22Rv1 (cell line): Measurements from ENCODE around the gene SLC9A9.

Experiments
- H3K27ac ChIP-seq: fragments of 450-650 bp; 2 replicates; pipeline ENCODE4 v1.5.1; 2017
- ZFX ChIP-seq: fragments of 450-650 bp; IDR thresholded peaks from 2 replicates; pipeline ENCODE4 v1.6.1; 2017; ENCODE audit warnings: antibody characterized with exemption, borderline replicate concordance
- TF ChIP-seq, protein P1 (sequence below): fragments of 450-650 bp; IDR thresholded peaks from 2 replicates; pipeline ENCODE4 v1.5.1; 2017; ENCODE audit warnings: mild to moderate bottlenecking

SLC9A9 gene

DNA sequence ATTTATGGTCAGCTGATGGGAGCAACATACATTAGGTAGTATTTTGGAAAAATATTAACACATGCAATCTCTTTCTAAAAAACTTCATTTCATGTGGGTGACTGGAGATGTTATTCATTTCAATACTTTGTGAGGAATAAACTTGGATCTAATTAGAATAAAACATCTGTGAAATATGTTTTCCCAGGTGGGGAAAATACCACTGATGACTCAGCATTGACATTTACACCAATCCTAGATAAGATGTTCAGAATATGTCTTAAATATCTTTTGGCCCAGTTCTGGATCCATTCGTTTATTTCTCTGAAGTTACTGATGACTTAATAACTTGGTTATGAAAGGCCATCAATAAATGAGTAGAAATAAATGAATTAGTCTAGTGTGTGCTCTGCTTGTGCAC lies 481.1 kb downstream of the SLC9A9 start:
- H3K27ac ChIP-seq, result no peak overlapping the region
- TF ChIP-seq ZFX, result no peak
- TF ChIP-seq, protein P1, sequence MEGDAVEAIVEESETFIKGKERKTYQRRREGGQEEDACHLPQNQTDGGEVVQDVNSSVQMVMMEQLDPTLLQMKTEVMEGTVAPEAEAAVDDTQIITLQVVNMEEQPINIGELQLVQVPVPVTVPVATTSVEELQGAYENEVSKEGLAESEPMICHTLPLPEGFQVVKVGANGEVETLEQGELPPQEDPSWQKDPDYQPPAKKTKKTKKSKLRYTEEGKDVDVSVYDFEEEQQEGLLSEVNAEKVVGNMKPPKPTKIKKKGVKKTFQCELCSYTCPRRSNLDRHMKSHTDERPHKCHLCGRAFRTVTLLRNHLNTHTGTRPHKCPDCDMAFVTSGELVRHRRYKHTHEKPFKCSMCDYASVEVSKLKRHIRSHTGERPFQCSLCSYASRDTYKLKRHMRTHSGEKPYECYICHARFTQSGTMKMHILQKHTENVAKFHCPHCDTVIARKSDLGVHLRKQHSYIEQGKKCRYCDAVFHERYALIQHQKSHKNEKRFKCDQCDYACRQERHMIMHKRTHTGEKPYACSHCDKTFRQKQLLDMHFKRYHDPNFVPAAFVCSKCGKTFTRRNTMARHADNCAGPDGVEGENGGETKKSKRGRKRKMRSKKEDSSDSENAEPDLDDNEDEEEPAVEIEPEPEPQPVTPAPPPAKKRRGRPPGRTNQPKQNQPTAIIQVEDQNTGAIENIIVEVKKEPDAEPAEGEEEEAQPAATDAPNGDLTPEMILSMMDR, result no peak

DNA sequence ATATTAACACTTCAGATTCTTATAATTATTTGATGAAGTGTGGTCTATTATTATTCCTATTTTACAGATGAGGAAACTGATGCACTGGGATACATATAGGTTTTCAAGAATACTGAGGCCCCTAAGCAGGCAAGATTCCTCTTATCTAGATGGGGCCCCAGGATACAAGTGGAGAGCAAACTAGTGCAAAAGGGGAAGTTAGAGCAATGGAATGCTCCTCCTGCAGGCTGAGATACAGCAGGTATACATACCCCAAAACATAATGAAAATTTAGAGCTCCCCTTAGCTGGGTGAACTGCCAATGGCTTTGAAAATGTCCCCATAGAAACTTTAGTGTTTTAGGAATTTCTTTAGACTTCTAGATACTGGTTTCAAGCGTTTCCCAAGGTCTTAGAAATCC lies 481.6 kb downstream of the SLC9A9 start:
- no peak overlapping the region for H3K27ac ChIP-seq
- TF ChIP-seq ZFX, result no peak
- TF ChIP-seq, protein P1, result no peak

DNA sequence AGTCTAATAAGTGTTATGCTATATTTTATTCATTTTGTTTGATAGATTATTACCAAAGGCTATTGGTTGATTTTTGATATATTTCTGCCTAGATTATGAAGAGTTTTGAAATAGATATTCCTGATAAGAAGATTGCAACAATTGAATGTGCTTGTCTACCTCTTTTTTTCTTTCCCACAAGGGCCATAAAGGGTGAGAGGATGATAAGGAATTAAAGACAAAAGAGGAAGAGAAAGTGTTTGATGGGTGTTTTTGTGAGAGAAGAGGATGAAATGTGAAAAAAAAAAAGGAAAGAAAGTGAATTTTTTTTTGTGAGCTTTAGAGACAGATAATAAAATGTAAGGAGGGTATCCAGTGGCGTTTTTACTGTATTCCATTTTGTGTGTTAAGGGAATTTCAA lies 484.3 kb downstream of the SLC9A9 start:
- TF ChIP-seq ZFX, result no peak
- TF ChIP-seq, protein P1, result no peak
- H3K27ac ChIP-seq, result no peak overlapping the region

DNA sequence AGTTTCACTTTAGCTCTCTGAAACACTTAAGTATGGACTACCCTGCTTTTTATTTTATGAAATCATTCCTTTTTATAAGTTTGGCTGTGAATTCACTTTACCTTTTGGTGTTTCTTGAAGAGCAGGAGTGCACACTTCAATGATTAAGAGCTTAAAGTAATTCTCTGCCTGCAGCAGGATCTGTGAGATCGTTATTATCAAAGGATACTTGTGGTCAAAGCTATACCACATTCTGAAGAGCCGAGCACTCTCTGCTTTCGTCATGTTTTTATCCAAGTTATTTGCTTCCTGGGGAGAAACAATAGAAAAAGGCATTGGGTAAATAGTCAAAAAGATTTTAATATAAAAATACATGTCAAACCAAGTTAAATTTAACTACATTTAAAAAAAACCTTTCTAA lies 485.0 kb downstream of the SLC9A9 start:
- TF ChIP-seq ZFX, result no peak
- TF ChIP-seq, protein P1, result no peak
- H3K27ac ChIP-seq, result no peak overlapping the region

DNA sequence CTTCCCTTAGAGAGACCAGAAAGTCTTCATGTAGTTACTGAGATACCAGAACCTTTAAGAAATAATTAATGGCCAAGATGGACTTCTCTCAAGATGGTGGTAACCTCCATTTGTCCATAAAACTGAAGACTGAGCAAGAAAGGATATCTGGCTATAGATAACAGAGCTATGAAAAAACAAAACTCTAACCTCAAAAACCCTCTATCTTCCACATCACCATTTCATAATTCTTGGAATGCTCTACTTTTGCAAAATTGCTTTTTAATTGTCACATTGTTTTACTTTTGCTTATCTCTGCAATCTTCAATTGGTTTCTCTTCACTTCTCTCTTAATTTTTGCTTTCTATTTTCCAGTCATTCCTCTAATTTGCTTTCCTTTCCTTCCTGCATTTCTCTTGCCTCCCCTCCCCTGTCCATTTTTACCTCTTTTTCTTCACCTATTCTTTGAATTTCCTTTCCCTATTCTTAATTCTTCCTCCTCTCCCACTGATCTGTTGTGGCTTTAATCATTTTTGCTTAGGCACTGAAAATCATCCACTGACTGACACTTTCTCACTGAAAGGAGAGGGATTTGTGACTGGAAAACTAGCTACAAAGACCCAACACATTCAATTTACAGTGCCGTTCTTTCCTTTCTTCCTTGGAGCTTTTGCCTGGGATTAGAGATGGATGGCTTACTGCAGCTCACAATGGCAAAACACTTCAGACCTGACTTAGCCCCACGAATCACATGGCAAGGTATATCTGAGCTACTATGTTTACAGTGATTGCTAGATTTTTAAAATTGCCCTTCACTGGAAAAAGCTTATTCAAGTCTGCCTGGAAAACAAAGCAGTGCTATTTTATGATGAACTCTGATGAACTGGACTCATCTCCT lies 485.9 kb downstream of the SLC9A9 start:
- no peak overlapping the region for H3K27ac ChIP-seq
- TF ChIP-seq ZFX, result no peak
- TF ChIP-seq, protein P1, result no peak

DNA sequence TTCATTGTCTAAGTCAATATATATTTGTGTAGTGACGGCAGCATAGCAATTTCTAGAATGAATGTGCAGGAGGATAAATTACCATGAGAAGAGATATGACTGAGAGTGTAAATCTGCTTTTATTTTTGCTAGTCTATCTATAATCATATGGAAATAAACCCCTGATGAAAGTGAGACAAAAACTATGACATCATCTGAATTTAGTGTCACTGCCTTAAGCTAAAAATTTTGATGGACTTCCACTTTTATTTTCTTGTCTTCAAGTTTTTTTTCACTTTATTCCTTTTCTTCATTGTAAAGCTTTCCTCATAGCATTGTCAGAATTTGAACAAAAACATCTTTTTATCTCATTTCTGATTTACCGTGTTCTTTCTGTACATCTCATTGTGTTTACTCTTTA lies 486.7 kb downstream of the SLC9A9 start:
- no peak overlapping the region for H3K27ac ChIP-seq
- TF ChIP-seq ZFX, result no peak
- TF ChIP-seq, protein P1, result no peak

DNA sequence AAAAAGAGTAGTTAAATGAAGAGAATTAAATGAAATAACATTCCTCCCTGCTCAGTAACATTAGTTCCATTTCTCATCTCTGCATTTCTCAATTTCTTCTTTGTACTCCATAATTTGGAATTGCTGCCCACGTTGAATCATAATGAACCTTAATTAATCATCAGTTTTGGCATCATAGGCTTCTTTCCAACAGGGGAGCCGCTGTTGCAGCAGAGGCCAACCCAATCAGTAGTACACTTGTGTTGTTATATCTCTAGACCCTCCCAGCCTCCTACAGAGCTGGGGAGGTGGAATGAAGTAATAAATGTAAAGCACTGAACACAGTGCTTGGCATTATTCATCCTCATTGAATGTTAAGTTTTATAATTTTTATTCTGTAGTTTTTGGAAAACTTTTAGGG lies 488.0 kb downstream of the SLC9A9 start:
- TF ChIP-seq, protein P1, result no peak
- TF ChIP-seq ZFX, result no peak

More for the DNA sequence above, 488.0 kb downstream of the SLC9A9 start:
- no peak overlapping the region for H3K27ac ChIP-seq
